GM18861 (cell line): ENCODE measurements around the gene GATA6.
"Not testable (repeated sequence)": the region's sequence is repeated elsewhere in the genome, so short reads cannot be mapped to it uniquely, and the experiment has no call there.

Experiments
- ATAC-seq: cut with Tn5 transposase; IDR thresholded peaks from one replicate; pipeline ENCODE4 v1.9.1; 2021; ENCODE audit not compliant: unreplicated experiment

Gene GATA6

GRCh38 chr18:22180722-22181121 lies 11.3 kb downstream of the GATA6 start:
- ATAC-seq: no peak

DNA sequence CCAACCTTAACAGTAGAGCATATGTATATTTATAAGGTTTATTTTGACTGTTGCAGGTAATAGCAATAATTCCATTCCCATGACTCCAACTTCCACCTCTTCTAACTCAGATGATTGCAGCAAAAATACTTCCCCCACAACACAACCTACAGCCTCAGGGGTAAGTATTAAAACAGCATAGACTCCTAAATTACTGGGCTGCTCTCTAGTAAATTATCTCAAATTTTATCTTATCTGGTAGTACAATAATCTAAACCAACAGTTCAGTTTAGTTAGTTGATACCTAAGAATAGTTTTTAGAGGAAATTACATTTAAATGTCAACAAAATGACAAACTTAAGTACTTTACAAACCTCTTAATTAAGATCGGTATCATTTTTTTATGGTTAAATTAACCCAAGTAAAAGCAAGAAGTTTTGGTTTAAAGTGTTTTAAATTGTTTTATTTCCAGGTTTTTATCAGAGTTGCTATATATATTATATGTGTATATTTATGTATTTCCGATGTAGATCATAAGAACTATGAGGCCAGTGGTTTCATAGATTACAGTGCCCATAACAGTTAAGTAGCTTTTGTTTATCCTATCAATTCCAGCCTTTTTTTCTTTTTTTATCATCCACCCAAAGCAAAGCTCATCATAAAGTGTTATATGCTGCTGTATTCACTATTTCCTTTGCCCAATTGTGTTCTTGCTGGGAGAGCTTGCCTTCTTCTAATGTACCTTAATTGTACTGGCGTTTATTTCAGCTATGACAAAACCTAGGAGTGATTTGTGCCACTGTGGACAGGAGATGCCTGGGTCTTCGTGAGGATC lies 13.7 kb downstream of the GATA6 start:
- ATAC-seq: no peak

DNA sequence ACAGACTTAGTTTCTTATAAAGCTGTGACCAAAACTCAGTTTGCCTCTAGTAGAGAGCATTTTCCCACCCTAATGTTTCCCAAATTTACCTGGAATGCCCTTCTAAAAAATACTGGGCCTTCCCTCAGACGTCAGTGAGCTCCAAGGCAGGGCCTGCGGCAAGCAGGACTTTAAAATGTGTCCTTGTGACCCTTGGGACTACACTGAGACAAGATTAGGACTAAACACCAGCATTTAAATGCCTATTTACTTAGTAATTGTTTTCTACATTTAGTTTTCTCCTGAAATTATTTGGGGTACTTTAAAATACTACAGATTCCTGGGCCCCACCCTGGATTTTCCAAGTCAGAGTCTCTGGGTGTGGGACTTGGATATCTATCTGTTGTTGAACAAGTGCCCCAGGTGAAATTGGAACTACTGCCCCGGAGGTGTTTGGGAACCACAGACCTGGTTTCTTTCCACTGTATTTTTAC lies 14.3 kb downstream of the GATA6 start:
- no peak for ATAC-seq

DNA sequence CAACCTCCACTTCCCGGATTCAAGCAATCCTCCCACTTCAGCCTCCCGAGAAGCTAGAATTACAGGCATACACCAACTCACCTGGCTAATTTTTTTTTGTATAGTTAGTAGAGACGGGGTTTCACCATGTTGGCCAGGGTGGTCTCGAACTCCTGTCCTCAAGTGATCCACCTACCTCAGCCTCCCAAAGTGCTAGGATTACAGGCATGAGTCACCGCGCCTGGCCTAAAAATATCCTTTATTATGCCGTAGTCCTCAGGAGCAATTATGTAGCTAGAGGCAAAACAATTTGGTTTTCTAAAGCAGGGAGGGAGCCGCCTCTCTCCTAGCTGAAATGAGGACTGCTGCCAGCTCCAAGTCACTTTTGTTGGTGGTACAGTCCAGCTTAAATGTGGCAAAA lies 15.2 kb downstream of the GATA6 start:
- ATAC-seq: not testable (repeated sequence)

DNA sequence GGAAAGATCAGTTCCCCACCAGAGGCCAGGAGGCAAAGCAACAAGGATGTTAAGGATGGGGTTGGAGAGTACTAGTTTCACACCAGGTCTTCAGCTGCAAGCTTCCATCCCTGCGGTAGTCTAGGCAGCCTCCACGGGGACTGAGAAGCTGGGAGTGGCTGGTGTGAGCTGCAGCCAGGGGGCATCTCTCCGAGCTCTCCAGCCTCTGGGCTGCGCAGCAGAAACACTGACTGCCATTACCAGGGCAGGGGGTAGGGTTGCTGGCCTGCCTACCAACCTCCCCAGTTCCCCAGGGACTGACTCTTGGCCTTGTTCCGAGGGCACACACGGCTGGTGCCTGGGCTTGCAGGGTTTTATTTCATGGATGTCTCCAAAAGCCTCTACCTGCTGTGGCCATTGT lies 15.9 kb downstream of the GATA6 start:
- ATAC-seq: no peak

GRCh38 chr18:22185771-22186386 lies 16.5 kb downstream of the GATA6 start:
- no peak for ATAC-seq

DNA sequence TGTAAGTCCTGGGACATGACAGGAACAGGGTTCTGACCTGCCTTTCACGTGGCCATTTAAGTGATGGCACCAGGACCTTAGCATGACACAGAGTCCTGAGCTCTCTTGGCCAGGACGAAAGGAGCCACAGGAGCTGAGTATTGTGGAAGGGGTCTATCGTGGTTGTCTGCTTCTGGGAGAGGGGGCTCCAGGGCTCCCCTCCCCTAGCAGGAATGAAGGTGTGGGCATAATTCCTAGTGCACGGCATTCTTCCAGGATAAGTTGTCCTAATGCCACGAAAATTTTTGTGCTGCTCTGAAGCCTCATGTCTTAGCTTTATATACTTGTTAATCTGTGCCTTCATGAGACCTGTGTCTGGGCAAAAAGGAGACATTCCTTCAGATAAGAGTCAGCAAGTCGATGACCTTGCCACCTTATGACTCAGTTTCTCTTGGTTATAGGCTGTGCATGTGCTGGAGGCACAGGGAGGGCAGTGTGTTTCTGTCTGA lies 17.1 kb downstream of the GATA6 start:
- ATAC-seq: no peak

DNA sequence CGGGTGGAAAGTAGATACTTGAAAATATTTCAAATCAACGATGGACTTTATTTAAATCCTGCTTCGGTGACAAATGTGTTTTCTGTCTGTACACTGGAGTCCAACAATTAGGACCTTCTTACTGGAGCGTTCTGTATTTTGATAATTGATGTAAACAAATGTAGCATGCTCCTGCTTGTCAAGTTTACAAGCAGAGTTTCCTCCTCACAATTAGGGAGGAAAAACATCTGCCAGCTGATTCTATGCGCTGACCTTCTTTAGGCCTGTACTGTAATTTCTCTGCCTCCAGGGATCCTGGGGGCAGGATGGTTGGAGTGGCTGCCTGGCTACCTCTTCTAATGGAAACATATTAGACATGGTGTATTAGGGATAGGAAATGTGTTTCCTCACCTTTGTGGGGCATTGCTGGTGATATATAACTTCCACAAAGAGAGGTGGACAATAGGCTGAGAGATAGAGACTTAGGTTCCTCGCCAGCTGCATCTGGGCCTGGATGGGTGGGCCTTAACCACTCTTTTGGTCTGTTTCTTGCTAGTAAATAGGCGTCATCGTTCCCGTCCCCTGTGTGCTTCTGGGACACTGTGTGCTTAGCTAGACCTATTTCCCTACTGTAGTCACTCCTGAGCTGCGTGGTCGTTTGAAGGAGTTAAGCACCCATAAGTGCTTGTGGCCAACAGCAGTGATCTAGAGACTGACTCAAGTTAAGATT lies 19.3 kb downstream of the GATA6 start:
- no peak for ATAC-seq

DNA sequence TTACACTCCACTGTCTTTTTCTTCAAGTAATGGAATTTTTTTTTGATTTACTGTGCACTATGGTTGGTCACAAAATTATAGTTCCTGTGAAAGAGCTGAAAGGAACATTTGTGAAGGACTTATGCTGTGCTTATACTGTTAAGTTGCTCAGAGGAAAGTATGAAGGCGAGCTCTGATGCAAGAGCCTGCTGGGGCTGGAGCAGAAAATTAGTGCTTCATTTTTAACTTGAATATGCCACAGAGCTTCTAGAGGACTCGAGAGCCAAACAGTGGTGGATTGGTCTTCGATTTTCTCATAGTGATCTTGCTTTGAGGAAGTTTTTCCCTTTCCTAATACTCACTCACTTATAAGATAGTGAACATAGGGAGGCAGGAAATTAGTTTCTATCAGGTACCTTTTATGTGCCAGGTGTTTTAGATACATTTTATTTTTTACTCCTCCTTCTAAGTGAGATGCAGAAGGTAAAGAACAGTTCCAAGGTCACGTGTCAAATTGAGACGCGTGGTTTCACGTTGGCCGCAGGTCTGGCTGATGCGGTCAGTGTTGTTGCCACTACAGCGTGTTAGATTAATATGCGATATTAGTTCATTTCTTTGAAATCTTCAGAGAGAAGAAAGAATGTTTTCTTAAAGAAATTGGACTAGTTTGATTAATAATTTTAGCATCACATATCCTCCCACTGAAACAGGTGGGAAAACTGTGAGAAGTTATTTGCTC lies 20.2 kb downstream of the GATA6 start:
- no peak for ATAC-seq

DNA sequence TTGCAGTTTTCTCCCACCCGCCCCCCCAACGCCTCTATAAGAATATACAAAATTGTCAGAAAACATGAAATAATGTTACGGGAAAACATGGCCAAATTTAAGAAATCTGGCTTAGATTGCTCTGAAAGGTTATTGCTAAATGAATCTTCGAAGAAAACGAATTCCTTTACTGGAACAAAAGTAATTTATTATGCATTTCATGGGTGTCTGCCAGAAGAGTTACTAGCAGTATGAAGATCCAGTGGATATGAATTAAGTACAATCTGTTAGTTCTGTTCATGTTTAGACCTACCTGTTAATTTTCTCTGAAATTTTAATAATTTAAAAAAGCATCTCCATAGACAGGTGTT lies 21.9 kb downstream of the GATA6 start:
- no peak for ATAC-seq

DNA sequence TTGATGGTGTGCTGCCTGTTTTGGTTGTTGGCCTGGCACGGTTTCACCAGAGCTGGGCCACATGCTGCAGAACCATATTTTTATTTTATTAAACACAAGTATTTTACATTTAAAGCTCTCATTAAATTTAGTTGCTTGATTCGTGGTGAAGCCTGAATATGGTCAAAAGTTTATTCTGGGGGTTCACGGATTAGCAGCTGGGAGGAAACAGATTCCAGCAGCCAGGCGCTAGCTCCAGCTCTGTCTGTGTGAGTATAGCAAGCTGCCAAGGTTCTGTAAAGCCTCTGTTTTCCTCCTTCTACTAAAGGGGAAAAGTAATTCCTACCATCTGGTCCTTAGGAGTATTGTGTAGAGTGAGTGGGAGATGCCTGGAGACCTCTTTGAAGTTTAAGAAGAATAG lies 22.5 kb downstream of the GATA6 start:
- no peak for ATAC-seq

- ATAC-seq: no peak
Measured at GRCh38 chr18:22193466-22193865, 24.1 kb downstream of the GATA6 start.

- no peak for ATAC-seq
Measured at GRCh38 chr18:22194151-22194598, 24.8 kb downstream of the GATA6 start.

DNA sequence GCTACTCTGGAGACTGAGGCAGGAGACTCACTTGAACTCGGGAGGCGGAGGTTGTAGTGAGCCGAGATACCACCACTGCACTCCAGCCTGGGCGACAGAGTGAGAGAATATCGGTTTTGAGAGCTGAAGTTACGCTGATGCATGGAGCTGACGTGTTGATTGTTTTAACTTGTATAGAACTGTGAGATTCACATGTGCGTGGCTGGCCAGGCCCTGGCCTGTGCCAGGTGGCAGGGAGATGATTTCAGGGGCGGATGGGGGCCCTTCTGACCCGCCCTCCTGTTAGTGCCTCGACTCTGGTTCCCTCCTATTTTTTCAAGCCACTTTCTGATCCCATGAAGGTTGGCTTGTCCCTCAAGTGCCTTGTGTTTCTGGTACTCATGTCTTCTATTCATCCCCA lies 25.7 kb downstream of the GATA6 start:
- ATAC-seq: no peak

GRCh38 chr18:22196943-22197342 lies 27.6 kb downstream of the GATA6 start:
- ATAC-seq: not testable (repeated sequence)

GRCh38 chr18:22197668-22198067 lies 28.3 kb downstream of the GATA6 start:
- no peak for ATAC-seq

DNA sequence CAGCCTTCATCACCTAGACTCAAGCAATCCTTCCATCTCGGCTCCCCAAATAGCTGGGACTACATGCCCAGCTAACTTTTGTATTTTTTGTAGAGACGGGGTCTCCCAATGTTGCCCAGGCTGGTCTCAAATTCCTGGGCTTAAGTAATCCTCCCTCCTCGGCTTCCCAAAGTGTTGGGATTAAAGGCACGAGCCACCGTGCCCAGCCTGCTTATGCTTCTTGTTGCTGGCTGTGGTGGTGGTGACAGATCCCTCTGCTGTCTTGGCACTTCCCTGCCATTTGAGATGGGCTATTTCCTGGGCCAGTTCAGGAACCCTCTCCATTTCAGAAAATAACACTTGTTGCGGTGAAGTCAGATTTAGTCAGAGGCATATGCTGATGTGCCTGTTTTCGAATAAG lies 28.8 kb downstream of the GATA6 start:
- no peak for ATAC-seq

DNA sequence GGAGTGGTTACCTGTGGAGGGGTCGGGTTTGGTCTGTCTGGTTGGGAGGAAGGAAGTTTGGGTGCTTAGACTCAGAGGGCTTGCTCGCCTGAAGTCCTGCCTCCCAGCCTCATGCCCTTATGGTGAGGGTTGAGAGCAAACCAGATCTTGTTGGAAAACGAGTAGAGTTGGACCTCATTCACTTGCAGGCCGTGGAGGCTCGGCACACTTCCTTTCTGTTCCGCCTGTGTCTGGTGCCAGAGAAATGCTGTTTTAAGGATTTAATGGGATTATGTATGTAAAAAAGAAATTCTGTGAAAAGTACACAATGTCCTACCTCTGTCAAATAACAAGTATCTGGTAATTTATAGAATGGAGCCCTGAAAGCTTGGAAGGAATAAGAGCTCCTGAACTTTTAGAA lies 29.6 kb downstream of the GATA6 start:
- ATAC-seq: no peak

- no peak for ATAC-seq
Measured at GRCh38 chr18:22200611-22201225, 31.3 kb downstream of the GATA6 start.

GRCh38 chr18:22203035-22203434 lies 33.6 kb downstream of the GATA6 start:
- ATAC-seq: no peak
